Kidney capillary endothelial cell (primary cell): Measurements from ENCODE around the gene IFT52.
A peak's percentile ranks its signal among the peaks of the same experiment; 100 is the strongest.
"Not testable (repeated sequence)": the region's sequence is repeated elsewhere in the genome, so short reads cannot be mapped to it uniquely, and the experiment has no call there.

ENCODE experiments used
- DNase-seq: peaks from one replicate; pipeline ENCODE4 v3.0.0-alpha.2; 2018; ENCODE audit warnings: low spot score

Gene IFT52

DNA sequence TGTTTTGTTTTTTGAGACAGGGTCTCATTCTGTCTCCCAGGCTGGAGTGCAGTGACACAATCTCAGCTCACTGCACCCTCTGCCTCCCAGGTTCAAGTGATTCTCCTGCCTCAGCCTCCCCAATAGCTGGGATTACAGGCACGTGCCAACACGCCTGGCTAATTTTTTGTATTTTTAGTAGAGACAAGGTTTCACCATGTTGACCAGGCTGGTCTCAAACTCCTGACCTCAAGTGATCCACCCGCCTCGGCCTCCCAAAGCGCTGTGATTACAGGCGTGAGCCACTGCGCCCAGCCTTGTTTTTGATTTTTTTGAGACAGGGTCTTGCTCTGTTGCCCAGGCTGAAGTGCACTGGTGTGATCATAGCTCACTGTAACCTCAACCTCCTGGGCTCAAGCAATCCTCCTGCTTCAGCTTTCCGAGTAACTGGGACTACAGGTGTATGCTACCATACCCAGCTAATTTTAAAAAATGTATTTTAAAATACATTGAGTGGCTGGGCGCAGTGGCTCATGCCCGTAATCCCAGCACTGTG is 61.0 kb downstream of the IFT52 start:
- DNase-seq, result not testable (repeated sequence)

DNA sequence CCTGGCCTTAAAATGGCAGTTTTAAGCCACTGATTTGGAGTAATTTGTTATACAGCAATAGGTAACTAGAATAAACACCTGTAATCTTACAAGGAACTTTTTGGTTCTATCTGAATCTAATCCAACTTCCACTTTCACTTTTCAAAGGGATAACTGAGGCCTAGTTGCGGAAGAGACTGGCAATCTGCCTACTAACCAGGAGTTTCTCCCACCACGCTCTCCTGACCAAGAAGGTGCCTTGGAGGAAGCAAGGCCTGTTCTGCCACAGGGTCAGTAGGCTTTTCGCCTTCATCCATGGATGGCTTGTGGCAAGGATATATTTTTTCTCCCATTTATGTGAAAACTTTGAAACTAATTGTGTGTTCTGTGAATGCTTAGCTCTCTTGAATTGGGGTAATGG is 63.2 kb downstream of the IFT52 start:
- no peak for DNase-seq

DNA sequence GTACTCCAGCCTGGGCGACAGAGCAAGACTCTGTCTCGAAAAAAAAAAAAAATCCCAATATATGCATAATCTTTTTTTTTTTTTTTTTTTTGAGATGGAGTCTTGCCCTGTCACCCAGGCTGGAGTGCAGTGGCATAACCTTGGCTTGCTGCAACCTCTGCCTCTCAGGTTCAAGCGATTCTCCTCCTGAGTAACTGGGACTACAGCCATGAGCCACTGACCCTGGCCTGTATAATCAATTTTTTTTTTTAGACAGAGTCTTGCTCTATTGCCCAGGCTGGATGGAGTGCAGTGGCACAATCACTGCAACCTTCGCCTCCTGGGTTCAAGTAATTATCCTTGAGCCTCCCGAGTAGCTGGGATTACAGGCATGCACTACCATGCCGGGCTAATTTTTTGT is 64.4 kb downstream of the IFT52 start:
- not testable (repeated sequence) for DNase-seq

- DNase-seq, result no peak
Measured at GRCh38 chr20:43655937-43656336, 65.2 kb downstream of the IFT52 start.

DNA sequence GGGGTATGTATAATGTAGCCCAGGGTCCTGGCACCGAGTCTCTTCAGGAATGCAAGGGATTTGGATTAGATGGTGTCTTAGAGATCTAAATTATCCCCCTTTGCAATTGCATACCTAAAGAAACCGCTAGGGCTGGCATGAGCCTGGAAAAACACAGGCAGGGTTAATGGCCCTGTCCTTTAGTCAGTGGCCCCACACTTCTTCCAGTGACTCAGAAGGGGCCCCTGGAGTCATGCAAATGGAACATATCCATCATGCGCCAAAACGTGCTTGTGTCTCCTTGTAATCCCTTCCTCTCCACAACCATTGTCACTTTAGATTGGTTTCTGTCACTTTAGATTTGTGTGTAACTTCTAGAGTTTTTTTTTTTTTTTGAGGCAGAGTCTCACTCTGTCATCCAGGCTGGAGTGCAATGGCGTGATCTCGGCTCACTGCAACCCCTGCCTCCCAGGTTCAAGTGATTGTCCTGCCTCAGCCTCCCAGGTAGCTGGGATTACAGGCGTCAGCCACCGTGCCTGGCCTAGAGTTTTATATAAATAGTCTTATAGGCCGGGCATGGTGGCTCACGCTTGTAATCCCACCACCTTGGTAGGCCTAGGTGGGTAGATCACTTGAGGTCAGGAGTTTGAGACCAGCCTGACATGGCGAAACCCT is 67.5 kb downstream of the IFT52 start:
- peak; percentile 21 for DNase-seq

DNA sequence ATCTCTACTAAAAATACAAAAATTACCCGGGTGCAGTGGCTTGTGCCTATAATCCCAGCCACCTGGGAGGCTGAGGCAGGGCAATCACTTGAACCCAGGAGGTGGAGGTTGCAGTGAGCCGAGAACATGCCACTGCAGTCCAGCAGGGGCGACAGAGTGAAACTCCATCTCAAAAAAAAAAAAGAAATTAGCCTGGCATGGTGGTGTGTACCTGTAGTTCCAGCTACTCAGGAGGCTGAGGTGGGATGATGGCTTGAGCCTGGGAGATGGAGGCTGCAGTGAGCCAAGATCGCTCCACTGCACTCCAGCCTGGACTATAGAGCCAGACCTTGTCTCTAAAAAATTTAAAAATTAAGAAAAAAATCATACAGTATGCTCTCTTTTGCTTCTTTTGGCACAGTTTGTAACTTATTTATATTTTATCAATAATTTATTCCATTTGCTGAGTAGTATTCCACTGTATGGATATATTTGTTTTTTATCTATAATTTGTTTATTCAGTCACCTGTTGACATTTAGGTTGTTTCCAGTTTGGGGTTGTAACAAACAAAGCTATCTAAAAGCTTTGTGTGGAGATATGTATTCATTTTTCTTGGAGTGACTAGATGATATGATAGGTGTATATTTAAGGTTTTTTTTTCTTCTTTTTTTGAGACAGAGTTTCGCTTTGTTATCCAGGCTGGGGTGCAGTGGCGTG is 68.1 kb downstream of the IFT52 start:
- no peak for DNase-seq

- no peak for DNase-seq
Measured at GRCh38 chr20:43662943-43663655, 72.4 kb downstream of the IFT52 start.

DNA sequence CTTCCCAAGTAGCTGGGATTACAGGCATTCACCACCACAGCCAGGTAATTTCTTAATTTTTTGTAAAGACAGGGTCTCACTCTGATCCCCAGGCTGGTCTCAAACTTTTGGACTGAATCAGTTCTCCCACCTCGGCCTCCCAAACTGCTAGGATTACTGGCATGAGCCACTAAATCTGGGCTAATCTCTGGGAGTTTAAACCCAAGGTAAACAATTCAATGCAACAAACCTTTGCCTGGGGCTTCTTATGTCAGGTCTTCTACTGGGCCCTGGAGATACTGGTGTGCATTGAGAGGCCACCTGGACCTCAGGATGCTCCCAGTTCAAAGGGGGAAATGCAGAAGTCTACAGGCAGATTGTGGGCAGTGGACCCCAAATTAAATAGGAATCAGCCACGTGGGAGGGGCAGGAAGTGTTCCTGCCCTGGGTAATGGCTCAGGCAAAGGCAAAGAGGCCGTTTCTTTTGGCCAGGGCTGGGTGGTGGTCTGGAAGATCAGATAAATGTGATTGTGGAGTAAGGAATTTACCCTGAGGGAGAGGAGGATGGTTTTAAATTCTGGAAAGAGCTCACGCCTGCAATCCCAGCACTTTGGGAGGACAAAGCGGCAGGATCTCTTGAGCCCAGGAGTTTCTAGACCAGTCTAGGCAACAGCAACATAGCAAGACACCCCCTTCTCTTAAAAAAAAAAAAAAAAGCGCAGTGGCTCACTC is 74.9 kb downstream of the IFT52 start:
- DNase-seq, result no peak

DNA sequence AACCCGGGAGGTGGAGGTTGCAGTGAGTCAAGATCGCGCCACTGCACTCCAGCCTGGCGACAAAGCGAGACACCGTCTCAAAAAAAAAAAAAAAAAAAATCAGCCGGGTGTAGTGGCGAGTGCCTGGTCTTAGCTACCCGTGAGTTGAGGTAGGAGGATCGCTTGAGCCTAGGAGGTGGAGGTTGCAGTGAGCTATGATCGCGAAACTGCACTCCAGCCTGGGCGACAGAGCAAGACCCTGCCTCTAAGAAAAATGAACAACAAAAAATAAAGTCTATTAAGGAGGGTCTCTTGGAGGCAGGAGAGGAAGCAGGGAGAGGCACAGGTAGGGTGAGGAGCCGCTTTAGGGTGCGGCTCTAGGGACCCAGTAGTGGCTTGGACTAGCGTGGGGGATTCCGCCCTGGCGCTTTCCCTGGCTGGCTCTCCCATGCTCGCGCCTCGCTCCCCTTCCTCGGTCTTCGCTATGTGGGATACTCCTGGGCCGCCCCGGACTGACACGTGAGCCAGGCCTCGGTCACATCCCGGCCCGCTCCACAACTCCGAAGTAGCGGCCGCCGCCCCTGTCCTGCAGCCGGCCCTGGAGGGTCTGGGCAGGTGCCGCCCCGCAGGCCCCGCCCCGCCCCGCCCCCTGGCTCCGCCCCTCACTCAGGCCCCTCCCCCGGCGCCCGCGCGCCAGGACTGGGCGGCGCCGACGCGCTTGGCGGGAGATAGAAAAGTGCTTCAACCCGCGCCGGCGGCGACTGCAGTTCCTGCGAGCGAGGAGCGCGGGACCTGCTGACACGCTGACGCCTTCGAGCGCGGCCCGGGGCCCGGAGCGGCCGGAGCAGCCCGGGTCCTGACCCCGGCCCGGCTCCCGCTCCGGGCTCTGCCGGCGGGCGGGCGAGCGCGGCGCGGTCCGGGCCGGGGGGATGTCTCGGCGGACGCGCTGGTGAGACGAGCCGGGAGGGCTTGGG is 75.9 kb downstream of the IFT52 start, which contains the start of gene MYBL2:
Gene MYBL2, plus strand, starts transcription at position 739 of the 953 bp plus-strand sequence. Its CDS starts 170 bp downstream, at position 909.
- DNase-seq, result peak; percentile 49

DNA sequence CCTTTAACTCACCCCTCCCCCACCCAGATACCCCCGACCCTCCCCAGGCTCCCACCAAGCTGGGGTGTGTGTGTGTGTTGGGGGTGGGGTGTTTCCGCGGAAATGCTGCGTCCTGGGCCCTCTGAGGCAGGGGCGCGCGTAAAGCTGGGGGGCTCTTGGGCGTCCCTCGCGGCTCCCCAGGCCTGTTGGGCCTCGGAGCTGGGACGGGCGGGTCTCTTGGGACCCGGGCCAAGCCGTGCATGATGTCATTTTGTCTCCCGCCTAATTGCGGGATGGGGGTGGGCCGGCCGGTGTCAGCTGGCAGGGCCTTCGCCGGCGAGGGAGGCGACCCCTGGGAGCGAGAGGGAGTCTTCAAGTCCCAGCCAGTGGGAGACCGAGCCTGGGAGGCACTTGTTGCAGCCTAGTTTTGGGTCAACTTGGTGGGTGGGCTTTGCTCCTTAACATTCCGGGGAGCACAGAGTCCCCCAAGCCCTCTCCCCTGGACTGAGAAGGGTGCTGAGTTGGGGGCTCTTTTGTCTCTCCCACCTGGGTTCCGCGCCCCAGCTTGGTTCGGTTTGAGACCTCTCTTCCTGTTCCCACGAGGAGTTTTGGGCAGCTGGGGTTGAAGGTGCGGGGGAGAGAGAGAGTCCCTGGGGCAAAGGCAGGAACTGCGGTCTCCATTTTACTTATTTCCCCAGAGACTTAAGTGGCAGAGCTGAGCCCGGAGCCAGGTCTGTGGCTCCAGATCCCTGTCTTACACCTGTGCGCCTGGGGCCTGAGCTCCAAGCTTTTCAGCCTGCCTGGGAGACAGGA is 76.8 kb downstream of the IFT52 start:
- DNase-seq, result no peak

DNA sequence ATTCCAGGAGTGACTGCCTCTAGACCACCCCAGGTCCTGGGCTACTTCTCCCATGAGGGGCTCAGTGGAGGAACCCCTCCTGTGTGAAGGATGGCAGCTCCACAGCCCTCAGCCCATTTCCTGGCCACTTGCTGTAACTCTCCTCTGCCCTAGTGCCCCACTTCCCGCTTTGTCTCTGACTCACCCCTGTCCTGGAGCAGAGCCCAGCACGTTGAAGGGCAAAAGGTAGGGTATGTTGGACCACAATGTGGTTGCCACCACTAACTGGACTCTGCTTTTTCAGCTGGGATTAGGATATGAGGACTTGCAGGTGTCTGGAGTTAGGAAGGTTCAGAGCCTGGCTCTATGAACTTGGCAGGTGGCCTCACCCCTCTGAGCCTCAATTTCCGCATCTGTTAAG is 78.6 kb downstream of the IFT52 start:
- DNase-seq, result no peak

DNA sequence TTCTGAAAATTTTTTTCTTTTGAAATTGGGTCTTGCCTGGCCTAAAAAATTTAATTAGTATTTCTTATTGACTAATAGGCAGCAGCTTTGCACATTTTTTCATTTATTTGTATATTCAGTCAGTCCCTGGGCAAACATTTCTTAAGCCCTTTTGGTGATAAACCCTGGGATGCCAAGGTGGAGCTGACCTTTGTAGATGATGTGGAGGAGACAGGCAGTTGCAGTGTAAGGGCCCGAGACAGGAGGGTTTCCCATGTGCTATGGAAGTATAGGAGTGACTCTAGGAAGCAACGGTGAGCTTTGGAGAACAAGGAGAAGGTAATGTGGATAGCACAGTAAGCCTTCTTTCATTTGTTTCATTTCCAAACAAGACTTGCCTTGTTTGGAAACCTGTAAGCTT is 79.7 kb downstream of the IFT52 start:
- no peak for DNase-seq

DNA sequence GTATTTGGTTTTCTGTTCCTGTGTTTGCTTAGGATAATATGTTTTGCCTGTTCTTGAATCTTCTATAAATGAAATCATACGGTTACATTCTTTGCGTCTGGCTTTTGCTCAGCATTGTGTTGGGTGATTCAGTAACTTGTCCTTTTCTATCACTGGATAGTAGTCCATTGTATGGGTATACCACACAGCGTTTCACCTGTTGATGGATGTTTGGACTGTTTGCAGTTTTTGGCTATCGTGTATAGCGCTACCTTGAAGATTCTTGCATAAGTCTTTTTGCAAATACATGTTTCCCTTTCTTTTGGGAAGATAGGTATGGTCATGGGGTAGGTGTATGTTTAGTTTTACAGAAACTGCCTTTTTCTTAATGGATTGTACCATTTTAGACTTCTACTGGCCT is 85.6 kb downstream of the IFT52 start:
- DNase-seq, result no peak

DNA sequence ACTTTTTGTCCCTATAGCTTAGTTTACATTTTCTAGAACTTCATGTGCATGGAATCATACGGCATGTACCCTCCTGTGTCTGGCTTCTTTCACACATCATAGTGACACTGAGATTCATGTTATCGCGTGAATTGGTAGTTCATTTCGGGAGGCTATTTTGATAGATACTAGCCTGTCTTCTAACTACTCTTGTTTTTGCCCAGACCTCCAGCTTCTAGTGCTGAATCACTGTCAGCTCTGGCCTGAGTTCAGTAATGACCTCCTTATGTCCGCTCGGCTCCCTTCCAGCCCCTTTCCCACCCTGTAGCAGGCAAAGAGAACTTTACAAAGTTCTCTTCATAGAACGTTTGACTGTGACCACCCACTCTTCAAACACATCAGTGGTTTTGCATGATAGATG is 90.2 kb downstream of the IFT52 start:
- DNase-seq, result no peak

DNA sequence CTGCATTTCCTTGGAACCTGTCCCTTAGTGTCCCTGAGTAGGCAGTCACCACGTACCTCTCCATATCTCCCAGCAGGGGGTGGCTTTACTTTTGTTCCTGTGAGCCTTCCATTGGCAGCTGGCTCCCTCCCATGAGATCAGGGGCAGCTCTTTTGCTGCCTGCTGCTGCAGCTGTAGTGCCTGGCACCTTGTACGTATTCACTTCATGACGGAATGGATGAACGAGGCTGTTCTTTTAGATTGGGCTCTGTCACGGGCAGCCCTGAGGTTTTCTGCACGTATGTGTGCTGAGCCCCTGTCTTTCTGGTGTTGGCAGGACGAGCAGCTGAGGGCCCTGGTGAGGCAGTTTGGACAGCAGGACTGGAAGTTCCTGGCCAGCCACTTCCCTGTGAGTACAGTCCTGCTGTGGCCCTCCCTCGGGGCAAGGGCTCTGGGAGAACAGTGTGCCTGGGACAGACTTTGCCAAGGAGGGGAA is 90.8 kb downstream of the IFT52 start:
- no peak for DNase-seq

- no peak for DNase-seq
Measured at GRCh38 chr20:43681991-43682410, 91.3 kb downstream of the IFT52 start.

DNA sequence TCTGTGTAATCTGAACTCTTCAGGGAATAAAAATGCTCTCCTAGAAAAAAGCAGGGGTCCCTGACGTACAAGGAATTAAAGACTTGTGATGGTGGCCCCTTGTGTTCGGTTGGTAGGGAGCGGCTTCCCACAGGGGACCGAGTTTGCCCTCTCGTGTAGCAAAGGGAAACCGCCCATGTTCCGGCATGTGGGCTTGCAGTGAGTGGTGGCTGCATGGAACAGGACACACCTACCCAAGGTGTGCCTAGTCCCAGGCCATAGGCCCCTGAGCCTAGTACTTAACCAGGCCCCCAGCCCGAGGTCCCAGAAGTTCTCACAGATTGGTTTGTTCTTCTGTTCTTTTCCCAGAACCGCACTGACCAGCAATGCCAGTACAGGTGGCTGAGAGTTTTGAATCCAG is 91.7 kb downstream of the IFT52 start:
- DNase-seq, result no peak

- DNase-seq, result no peak
Measured at GRCh38 chr20:43686820-43687219, 96.1 kb downstream of the IFT52 start.

DNA sequence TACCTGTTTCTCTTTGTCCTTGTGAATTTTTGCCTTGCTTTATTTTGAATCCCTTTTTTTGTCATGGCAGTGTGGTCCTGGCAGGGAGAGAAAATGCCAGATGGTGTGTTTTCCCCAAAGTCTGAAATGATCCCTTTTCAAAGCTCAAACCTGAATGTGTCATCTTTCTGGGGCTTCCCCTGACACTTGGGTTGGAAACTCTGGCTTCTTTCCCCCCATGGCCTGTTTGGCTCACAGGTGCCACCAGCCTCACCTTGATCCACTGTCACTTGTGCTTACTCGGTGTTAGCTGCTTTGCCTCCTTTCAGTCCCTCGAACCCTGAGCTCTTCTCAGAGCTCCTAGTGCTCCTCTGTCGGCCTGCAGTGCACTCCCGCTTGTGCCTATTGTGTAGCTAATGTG is 98.4 kb downstream of the IFT52 start:
- DNase-seq, result no peak

- no peak for DNase-seq
Measured at GRCh38 chr20:43690943-43691598, 100.3 kb downstream of the IFT52 start.
